HG02610 (cell line): ENCODE data around the gene WNT10A.
"Not testable (repeated sequence)": the region's sequence is repeated elsewhere in the genome, so short reads cannot be mapped to it uniquely, and the experiment has no call there.

Experiments
- ATAC-seq: cut with Tn5 transposase; IDR thresholded peaks from one replicate; pipeline ENCODE4 v1.9.1; 2021; ENCODE audit warnings: mild to moderate bottlenecking, moderate library complexity; ENCODE audit not compliant: unreplicated experiment

WNT10A gene

DNA sequence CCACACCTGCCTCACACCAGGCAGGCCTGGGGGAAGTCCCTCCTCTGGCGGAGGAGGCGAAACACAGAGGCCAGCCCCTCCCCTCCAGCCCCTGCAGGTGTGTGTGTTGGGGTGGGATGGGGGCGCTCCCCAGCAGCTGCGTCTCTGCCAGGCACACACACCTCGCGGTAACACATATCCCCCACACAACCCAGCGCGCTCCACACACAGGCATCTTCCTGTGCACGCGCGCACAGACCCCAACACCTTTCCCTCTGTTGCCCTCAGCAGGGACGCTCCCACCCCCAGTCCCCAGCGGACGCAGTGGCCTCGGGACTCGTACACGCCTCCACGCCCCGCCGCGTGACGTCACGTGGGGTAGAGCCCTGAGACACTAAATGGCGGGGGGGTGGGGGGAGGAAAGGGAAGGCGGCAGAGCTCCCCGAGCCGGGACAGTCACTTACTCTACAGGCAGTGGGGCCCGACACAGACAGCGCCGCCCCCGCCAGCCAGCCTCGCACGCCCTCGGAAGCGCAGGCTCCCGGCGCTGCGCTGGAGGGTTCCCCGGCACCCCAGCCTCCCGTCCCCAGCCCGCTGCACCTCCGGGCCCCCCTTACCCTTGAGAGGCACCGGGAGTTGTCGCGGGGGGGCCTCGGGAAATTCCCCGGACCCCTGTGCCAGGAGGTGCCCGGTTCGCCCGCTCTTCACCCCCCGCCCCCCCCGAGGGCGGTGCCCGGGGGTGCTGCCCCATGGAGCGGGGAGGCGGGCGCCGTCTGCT is at the start of gene WNT10A:
Gene WNT10A (plus strand): TSS at position 751 of the 757 bp plus-strand sequence. CDS start 144 bp downstream, outside the sequence.
- peak; percentile 64 for ATAC-seq

DNA sequence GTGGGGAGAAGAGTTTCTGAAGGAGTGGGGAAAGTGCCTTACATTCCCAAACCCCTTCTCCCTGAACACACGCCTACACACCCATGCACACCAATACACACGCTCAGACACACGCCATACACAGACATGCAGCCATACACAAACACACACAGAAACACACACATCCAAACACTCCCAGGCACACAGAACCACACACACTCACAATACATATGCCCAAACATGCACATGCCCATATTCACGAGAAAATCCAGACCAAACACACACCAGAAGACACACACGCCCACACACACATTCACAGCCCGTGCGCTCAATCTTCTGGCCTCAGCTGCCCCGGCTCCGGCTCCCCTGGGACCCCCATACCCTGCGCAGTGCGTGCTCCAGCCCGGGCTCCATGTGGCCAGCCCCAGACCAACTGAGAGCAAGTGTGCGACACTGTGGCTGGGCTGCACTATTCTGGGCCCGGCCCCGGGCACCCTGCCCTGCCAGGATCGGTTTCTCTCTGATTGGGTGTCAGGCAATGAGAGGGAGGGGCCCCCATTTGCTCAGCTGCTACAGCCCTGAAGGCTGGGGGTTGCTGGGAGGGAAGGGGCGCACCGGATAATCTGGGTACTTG is 49.2 kb upstream of the WNT10A start, which contains the start of gene PRKAG3:
Gene PRKAG3 (minus strand): TSS at position 426 of the 613 bp plus-strand sequence.
- no peak for ATAC-seq

DNA sequence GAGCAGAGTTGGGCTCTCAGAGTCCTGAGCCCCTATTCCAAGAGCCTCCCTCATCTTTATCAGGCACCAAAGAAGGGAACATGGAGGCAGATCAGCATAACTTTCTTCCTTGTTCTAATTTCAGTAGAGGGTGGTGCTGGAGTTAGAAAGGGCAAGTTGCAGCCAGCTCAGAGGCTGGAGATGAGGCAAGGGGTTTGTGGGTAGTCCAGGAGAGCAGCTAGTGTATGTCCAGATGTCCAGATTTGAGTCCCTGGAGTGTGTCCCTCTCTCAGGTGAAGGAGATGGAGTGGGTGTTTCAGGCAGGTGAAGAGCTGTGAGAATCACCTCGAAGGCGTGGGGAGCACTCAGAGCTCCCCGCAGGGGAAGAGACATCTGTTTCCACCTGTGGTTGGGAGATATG is 48.6 kb upstream of the WNT10A start:
- no peak for ATAC-seq

DNA sequence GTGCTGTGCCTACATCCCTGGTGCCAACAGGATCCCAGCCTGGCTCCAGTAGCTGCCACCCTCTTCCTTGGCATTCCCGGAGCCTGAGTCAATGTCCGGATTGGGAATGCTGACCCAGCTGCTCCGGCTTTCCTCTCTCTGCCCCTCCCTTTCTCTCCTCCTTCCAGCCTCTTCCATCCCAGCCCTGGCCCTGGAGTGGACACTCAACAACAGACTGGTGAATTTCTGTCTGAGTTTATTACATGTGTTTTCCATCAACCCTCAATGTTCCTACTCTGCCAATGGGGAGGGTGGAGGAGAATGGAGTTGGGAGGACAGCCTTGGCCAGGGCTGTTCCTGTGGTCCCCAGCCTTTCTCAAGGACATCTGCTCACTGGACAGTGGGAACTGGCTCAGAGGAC is 48.1 kb upstream of the WNT10A start:
- ATAC-seq: no peak

DNA sequence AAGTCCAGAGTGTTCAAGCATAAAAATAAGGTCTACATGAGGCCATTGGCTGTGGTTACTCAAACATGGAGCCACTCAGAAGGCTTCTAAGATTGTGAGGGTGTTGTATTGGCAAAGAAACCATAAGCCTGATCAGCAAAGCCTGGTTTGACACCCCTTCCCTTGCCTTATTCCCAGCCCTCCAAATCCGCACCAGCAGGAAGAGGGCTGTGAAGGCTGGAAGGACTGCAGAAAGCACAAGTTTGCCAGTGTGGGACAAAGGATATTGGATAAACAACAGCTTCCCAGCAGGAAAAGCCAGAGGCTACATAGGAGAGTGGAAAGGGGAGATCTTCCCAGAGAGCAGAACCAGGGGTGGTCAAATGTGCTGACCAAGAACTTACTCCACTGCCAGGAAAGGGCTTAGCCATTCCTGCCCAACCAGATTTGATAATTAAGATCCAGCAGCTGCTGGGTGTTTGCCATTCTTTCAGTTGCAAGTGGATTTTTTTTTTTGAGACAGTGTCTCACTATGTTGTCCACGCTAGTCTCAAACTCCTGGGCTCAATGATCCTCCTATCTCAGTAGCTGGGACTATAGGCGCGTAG is 47.5 kb upstream of the WNT10A start:
- no peak for ATAC-seq

DNA sequence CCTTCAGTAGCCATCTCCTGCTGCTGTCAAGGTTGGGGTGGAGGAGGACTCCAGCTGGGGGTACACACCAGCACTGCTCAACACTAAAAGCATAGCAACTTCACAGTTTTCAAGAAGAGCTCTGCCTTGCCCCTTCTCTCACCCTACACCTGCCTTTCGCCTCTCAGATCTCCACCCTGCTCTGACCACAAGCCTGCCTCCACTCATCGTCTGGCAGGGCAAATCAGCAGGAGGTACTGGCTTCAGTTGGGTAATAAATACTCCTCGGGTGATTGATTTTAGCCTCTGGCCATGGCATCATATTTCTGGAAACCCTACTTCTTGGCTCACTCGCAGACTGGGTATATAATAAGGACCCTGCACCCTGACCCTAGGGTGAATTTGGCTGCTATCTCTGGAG is 46.0 kb upstream of the WNT10A start:
- no peak for ATAC-seq

DNA sequence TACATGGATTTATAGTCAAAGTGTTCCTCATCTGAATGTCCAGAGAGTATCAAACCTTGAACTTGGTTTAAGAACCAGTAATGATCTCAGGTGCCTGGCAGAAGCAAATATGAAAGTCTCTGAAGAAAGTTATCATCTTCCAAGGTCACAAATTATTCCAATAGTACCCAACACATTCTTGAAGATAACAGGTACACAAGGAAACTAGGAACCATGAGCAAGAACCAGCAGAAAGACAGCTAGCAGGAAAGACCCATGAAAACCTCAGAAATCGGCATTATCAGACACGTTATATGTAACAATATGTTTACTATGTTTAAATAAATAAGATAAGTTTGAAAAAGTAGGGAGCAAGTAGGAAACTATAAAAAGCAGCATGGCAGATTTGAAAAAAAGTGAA is 43.2 kb upstream of the WNT10A start:
- no peak for ATAC-seq

DNA sequence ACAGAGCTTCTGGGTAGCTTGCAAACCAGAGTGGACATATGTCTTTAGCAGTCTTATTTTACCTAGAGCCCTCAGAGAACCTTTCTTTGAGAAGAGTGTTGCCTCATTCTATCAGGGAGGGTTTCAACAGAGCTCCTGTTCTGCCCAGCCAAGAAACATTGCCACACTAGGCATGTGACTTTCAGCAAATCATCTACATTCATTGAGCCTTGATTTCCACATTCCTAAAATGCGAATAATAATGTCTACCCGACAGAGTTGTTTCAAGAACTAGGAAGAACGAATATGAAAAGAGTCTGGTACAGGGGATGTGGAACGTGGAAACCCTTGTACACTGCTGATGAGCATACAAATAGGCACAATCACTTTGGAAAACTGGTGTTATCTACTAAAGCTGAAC is 41.2 kb upstream of the WNT10A start:
- ATAC-seq: no peak

DNA sequence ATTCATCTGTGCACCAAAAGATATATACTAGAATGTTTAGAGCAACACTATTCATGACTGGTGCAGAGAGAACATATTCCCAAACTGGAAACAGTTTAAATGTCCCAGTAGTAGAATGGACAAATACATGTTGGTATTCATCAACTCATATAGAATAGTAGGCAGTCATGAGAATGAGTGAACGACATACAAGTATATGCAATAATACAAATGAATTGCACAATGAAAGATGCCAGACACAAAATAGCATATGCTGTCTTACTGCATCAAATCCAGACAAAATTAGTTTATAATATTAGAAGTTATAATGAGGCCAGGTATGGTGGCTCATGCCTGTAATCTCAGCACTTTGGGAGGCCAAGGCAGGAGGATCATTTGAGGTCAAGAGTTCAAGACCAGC is 40.8 kb upstream of the WNT10A start:
- ATAC-seq: no peak

DNA sequence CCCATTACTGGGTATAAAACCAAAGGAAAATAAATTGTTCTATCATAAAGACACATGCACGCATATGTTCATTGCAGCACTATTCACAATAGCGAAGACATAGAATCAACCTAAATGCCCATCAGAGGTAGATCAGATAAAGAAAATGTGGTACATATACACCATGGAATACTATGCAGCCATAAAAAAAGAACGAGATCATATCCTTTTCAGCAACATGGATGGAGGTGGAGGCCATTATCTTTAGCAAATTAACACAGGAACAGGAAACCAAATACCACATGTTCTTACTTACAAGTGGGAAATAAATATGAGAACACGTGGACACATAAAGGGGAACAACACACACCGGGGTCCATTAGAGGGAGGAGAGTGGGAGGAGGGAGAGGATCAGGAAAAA is 36.3 kb upstream of the WNT10A start:
- not testable (repeated sequence) for ATAC-seq

DNA sequence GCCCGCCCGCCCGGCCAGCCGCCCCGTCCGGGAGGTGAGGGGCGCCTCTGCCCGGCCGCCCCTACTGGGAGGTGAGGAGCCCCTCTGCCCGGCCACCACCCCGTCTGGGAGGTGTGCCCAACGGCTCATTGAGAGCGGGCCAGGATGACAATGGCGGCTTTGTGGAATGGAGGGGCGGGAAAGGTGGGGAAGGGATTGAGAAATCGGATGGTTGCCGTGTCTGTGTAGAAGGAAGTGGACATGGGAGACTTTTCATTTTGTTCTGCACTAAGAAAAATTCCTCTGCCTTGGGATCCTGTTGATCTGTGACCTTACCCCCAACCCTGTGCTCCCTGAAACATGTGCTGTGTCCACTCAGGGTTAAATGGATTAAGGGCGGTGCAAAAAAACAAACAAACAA is 33.7 kb upstream of the WNT10A start:
- not testable (repeated sequence) for ATAC-seq

DNA sequence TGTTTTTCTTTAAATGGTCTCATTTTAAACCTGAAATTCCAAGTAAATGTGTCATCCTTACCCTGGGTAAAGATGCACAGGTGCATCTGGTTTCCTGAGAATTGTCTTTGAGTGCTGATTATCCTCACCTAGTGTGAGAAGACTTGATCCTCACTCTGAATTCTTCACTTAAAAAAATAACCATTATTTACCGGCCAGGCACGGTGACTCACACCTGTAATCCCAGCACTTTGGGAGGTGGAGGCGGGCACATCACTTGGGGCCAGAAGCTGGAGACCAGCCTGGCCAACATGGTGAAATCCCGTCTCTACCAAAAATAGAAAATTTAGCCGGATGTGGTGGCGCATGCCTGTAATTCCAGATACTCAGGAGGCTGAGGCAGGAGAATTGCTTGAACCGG is 30.9 kb upstream of the WNT10A start:
- ATAC-seq: no peak

DNA sequence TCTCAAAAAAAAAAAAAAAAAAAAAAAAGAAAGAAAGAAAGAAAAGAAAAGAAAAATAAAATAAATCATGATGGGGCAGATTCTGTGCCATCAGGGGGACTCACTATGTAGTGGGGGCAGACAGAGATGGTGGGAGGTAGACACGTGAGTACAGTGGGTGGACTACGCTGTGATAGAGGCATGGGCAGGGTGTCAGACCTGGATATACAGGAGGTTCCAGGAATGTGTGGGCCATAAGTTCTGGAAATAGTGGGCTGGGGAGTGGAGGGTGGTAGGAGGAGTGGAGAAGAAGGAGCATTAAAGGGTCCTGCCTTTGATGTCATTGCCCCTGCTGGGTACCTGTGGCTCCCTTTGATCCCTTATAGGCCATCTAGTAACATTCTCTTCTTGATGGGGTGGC is 29.9 kb upstream of the WNT10A start:
- no peak for ATAC-seq

DNA sequence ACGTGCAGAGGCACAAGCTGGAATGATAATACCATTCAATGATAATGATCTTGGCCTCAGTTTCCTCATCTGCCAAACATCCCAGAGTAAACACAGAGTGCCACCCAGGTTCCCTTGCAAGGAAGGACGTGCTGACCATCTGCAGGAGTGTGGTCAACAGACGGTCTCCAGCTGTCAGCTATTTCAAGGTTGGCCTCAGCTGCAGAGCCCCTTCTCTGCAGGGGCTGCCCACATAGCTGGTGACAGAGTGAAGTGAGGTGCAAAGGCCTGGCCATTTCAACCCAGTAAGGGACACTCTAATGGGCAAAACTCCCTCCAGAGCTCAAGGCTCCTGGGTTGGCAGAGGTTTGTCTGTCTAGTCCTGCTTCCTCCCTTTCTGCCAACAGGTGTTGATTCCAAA is 29.4 kb upstream of the WNT10A start:
- ATAC-seq: no peak

DNA sequence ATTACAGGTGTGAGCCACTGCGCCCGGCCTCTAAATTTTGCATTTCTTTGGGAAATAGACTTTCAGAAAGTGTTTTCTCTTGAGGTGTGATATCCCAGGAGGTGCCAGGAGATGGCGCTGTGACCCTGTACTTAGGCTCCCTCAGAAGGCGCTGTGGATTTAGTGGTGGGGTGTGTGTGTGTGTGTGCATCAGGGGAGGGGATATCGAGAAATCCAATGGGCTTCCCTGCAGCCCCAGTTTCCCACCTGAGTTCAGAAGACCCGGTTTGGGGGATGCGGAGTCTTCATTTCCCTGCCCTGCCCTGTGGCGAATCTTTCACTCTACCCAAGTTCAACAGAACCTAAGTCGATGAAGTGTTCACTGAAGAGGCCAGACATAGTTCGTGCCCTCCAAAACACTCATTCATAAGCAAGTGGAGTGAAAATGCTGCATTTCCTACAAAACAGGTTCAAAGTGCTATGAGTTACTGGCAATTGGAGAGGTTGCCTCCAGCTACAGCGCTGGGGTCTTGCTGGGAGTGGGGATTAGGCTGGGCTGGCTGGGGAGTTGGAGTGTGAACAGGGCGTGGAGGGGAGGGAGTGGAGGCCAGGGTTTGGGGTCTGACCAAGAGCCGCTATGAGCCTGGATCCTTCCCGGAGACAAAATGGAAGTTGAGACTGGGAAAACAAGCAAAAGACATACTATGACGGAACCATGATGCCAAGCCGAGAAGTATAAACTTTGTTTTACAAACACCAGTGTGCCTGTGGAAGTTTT is 27.6 kb upstream of the WNT10A start:
- no peak for ATAC-seq

DNA sequence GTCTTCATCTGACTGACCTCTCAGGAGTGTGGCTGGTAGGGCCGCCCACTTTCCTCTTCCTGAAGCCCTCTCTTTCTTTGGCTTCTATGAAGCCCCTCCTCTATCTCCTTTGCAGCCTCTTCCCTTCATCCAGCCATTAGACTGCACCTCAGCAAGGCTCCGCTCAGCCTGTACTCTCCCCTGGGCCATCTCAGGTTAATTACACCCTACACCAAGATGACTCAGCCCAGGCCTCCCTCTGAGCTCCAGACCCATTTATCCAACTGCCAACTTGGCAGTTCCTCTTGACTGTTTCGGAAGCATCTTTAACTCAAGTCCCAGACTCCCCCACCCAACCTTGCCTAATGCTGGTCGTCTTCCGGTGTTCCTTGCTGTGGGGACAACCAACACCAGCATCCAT is 26.9 kb upstream of the WNT10A start:
- ATAC-seq: no peak

DNA sequence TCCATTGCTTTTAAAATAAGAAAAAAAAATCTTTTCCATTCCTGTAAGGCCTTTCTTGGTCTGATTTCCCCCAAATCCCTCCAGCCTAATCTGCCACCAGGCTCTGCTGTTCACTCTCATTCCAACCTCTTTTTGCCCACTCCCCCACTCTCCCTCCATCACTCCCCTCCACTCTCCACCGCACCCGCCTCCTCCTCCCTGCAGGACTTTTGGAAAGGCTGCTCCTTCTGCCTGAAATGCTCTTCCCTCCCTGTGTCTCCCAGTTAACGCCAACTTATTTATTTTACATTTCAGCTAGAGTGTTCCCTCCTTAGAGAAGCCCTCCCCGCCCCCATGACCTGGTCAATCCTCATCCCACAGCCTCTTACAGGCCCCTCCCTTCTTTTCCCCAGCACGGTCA is 25.8 kb upstream of the WNT10A start:
- ATAC-seq: no peak

DNA sequence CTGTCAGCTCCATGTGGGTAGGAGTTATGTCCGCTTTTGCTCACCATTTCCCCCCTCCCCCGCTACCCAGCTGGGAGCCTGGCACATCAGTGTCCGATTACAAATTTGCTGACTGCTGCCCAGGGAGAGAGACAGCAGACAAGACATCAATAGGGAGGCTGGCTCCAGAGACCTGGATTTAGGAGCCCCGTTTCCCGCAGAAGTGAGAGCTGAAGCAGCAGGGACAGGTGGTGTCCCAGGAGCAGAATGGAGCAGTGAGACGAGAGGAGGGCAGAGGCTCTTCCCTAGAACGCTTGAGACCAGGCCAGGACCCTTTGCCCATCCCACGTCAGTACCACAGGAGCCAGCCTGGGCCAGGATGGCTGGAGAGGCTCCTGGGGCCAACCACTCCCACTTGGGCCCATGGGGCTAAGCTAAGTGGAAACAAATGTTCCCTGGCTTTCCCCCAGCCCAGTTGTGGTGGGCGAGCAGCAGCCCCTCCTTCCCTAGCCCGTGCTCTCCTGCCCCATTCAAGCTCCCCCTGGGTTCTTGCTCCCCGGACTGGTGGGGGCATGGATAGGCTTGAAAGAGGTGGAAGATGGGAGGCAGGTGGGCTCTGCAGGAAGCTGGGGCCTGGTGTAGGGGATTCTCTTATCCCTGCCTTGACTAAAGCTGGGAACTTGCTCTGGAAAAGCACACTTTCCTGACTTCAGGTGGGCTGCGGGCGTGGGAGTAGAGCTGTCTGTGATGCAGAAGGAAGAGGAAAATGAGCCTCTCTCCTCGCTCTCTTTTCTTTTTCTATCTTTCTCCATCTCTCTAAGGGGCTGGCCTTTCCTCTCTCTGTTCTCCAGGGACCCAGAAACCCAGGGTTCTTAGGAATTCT is 25.1 kb upstream of the WNT10A start:
- ATAC-seq: no peak

DNA sequence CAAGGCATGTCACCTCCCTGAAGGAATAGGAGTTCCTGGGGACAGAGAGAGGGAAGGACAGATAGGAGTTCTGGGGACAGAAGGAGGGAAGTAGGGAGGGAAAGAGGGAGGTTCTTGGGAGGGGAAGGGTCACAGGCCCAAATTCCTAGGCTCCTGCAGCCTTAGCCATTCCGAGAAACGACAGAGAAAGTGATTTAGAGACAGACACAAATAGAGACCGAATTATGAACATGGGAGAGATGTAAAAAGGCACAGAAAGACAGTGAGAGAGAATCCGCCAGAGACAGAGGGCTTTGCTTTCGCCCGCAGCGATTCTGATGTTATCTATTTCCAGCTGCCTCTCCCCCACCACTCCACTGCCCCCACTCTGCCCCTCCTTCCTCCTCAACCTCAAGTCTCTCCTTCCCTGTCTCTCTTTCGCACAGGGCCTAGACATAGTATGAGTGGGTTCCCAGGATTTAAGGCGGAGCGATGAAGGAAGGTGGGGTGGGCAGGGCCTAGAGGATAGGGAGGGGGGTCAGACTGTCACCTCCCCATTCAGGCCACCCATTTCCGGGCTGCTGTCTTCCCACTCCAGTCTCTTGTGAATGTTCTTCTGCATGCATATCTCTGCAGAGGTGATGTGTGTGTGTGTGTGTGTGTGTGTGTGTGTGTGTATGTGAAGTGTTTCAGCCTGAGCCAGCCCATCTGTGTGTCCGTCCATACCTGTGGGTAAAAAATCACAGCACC is 24.3 kb upstream of the WNT10A start:
- ATAC-seq: no peak

DNA sequence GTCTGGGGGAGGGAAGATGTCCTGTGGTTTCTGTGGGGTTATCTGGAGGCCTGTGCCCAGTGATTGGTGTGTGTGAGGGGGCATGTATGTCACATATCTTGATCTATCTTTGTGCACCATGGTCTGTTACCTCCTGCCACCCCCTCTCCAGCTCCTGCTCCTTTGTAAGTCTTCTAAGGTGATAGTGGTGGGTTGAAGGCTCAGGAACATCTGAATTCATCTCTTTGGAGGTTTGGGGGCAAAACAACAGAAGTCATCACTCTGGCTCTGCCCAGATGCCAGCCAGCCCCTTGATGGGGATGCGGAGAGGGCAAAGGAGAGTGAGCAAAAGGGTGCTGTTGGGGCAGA is 23.8 kb upstream of the WNT10A start:
- no peak for ATAC-seq
